OCI-LY1 (cell line): ENCODE results near the gene PARN.

Source experiments
- H2AFZ ChIP-seq: fragments of 200-600 bp; sonication (generic), shearing (Covaris generic); 2 replicates; pipeline ENCODE4 v1.6.0; 2014; ENCODE audit warnings: antibody characterized with exemption, mild to moderate bottlenecking, low read length
- H3F3A ChIP-seq: fragments of 200-600 bp; sonication (generic), shearing (Covaris generic); 2 replicates; pipeline ENCODE4 v1.6.0; 2014; ENCODE audit warnings: mild to moderate bottlenecking, antibody characterized with exemption, low read length, moderate library complexity; ENCODE audit not compliant: insufficient read depth
- H3K27ac ChIP-seq: fragments of 200-600 bp; sonication (generic); 2 replicates; pipeline ENCODE4 v1.5.1; 2014; ENCODE audit warnings: low read length, mixed run types, mild to moderate bottlenecking, low read depth; ENCODE audit not compliant: poor library complexity, severe bottlenecking
- H3K27me3 ChIP-seq: fragments of 200-600 bp; sonication (generic); 2 replicates; pipeline ENCODE4 v1.6.0; 2014; ENCODE audit warnings: antibody characterized with exemption, mild to moderate bottlenecking, low read length, moderate library complexity; ENCODE audit not compliant: insufficient read depth
- H3K36me3 ChIP-seq: fragments of 200-600 bp; sonication (generic); 2 replicates; pipeline ENCODE4 v1.6.1; 2014; ENCODE audit warnings: mild to moderate bottlenecking, antibody characterized with exemption, low read length, moderate library complexity, mixed read lengths; ENCODE audit not compliant: insufficient read depth
- H3K4me1 ChIP-seq: fragments of 200-600 bp; sonication (generic); 2 replicates; pipeline ENCODE4 v1.5.1; 2014; ENCODE audit warnings: mild to moderate bottlenecking, low read length, moderate library complexity; ENCODE audit not compliant: insufficient read depth, severe bottlenecking
- H3K4me2 ChIP-seq: fragments of 200-600 bp; sonication (generic), shearing (Covaris generic); 2 replicates; pipeline ENCODE4 v1.6.1; 2014; ENCODE audit warnings: low read length
- H3K4me3 ChIP-seq: fragments of 200-600 bp; sonication (generic); 2 replicates; pipeline ENCODE4 v1.5.1; 2014; ENCODE audit warnings: low read length, low read depth, mild to moderate bottlenecking, mixed read lengths; ENCODE audit not compliant: poor library complexity, severe bottlenecking
- H3K79me2 ChIP-seq: fragments of 200-600 bp; shearing (Covaris generic); 2 replicates; pipeline ENCODE4 v1.6.1; 2016; ENCODE audit warnings: mixed run types, low read length, mixed read lengths; ENCODE audit not compliant: insufficient read depth
- H3K9ac ChIP-seq: fragments of 200-600 bp; sonication (generic), shearing (Covaris generic); 2 replicates; pipeline ENCODE4 v1.6.1; 2014; ENCODE audit warnings: mild to moderate bottlenecking, low read length, mixed read lengths
- H3K9me2 ChIP-seq: fragments of 200-600 bp; sonication (generic), shearing (Covaris generic); 2 replicates; pipeline ENCODE4 v1.6.1; 2014; ENCODE audit warnings: low read depth, mild to moderate bottlenecking, low read length, mixed read lengths
- H3K9me3 ChIP-seq: fragments of 200-600 bp; shearing (Covaris generic); 2 replicates; pipeline ENCODE4 v1.6.1; 2014; ENCODE audit warnings: low read length, mixed read lengths
- H4K20me1 ChIP-seq: fragments of 200-600 bp; sonication (generic), shearing (Covaris generic); 2 replicates; pipeline ENCODE4 v1.6.0; 2016; ENCODE audit warnings: mild to moderate bottlenecking, low read length; ENCODE audit not compliant: insufficient read depth
- CTCF ChIP-seq: fragments of 200-600 bp; sonication (generic), shearing (Covaris generic); IDR thresholded peaks from 2 replicates; pipeline ENCODE4 v1.5.1; 2017; ENCODE audit warnings: mild to moderate bottlenecking, antibody characterized with exemption, low read length, moderate library complexity, mixed read lengths
- EZH2 ChIP-seq: fragments of 200-600 bp; sonication (generic), shearing (Covaris generic); IDR thresholded peaks from 2 replicates; pipeline ENCODE4 v1.8.0; 2017; ENCODE audit warnings: borderline replicate concordance, mixed run types, mild to moderate bottlenecking, antibody characterized with exemption, low read length, moderate library complexity, mixed read lengths

The PARN gene

GRCh38 chr16:14611660-14612059 is 18.4 kb downstream of the PARN start:
- Histone ChIP-seq H3K4me1 (peaks cover 52% of the 10 kb centered on the region), H3K79me2 (no peaks in the 10 kb centered on the region), H3K27ac (peak overlapping the region; percentile 95), H3K36me3 (peaks cover 62% of the 10 kb centered on the region), H3K9me2 (no peaks in the 10 kb centered on the region), H3K27me3 (no peaks in the 10 kb centered on the region), H3K9ac (no peak overlapping the region; the same call in 1 of the 2 replicates), H3F3A (peaks cover 5% of the 10 kb centered on the region; the same call in 1 of the 2 replicates), H4K20me1 (no peaks in the 10 kb centered on the region), H3K4me3 (no peak overlapping the region), H3K4me2 (no peak overlapping the region), H3K9me3 (no peaks in the 10 kb centered on the region), H2AFZ (no peak overlapping the region)
- no peak for TF ChIP-seq CTCF
- no peak for TF ChIP-seq EZH2

- Histone ChIP-seq H3K9me2 (no peaks in the 10 kb centered on the region), H2AFZ (no peak overlapping the region), H3K9ac (peak overlapping the region; percentile 38), H3K4me2 (peak overlapping the region; percentile 58), H3K79me2 (no peaks in the 10 kb centered on the region), H3K4me1 (peaks cover 72% of the 10 kb centered on the region), H3K27ac (peak overlapping the region; percentile 95), H3F3A (peaks cover 5% of the 10 kb centered on the region; the same call in 1 of the 2 replicates), H4K20me1 (no peaks in the 10 kb centered on the region), H3K36me3 (peaks cover 60% of the 10 kb centered on the region), H3K27me3 (no peaks in the 10 kb centered on the region), H3K9me3 (no peaks in the 10 kb centered on the region), H3K4me3 (peak overlapping the region; percentile 1)
- TF ChIP-seq EZH2: no peak
- TF ChIP-seq CTCF: no peak
Measured at GRCh38 chr16:14609716-14610115, 20.3 kb downstream of the PARN start.

- H3K27me3 ChIP-seq: no peaks in the 10 kb centered on the region
- no peaks in the 10 kb centered on the region for H4K20me1 ChIP-seq
- H3K27ac ChIP-seq: peak overlapping the region; percentile 95
- no peaks in the 10 kb centered on the region for H3K79me2 ChIP-seq
- H3K9me2 ChIP-seq: no peaks in the 10 kb centered on the region
- H3K4me1 ChIP-seq: peaks cover 78% of the 10 kb centered on the region
- TF ChIP-seq CTCF: no peak
- no peak for TF ChIP-seq EZH2
- H3K4me2 ChIP-seq: peak overlapping the region; percentile 58
- peaks cover 5% of the 10 kb centered on the region; the same call in 1 of the 2 replicates for H3F3A ChIP-seq
- peak overlapping the region; percentile 13 for H3K4me3 ChIP-seq
- peaks cover 63% of the 10 kb centered on the region for H3K36me3 ChIP-seq
- no peaks in the 10 kb centered on the region for H3K9me3 ChIP-seq
- peak overlapping the region; percentile 38 for H3K9ac ChIP-seq
- H2AFZ ChIP-seq: no peak overlapping the region
Measured at GRCh38 chr16:14608604-14609003, 21.5 kb downstream of the PARN start.
